GM18499 (cell line): ENCODE data around the gene ASIC2.

Experiments
- ATAC-seq: cut with Tn5 transposase; IDR thresholded peaks from one replicate; pipeline ENCODE4 v1.9.1; 2021; ENCODE audit warnings: moderate number of reproducible peaks; ENCODE audit not compliant: insufficient read depth, unreplicated experiment

The ASIC2 gene

GRCh38 chr17:33292981-33293867 is at the start of gene ASIC2:
ASIC2 (minus strand) TSS chr17:33293295.
- ATAC-seq, result no peak

- ATAC-seq, result no peak
Measured at GRCh38 chr17:33342025-33342424, 48.9 kb upstream of the ASIC2 start.

- no peak for ATAC-seq
Measured at GRCh38 chr17:33338242-33338641, 45.1 kb upstream of the ASIC2 start.

- no peak for ATAC-seq
Measured at GRCh38 chr17:33335491-33336173, 42.5 kb upstream of the ASIC2 start.

DNA sequence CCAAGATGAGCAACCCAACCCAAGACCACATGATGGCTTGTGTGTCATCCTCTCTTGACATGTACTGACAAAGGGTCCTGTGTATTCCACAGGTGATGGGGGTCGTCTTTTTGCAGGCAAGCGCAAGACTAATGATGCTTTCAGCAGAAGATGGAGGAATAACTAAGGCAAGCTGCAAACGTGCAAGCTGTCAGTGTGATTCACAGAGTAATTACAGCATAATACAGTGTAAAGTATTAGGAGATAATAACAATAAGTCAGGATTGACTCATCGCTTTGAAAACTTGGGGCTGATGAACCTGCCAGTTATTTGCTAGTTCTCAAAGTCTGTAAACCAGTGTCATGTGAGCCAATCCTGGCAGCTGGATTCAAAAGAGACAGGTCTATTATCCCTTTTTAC is 41.6 kb upstream of the ASIC2 start:
- no peak for ATAC-seq

- no peak for ATAC-seq
Measured at GRCh38 chr17:33330877-33331276, 37.8 kb upstream of the ASIC2 start.

- no peak for ATAC-seq
Measured at GRCh38 chr17:33328129-33328528, 35.0 kb upstream of the ASIC2 start.

DNA sequence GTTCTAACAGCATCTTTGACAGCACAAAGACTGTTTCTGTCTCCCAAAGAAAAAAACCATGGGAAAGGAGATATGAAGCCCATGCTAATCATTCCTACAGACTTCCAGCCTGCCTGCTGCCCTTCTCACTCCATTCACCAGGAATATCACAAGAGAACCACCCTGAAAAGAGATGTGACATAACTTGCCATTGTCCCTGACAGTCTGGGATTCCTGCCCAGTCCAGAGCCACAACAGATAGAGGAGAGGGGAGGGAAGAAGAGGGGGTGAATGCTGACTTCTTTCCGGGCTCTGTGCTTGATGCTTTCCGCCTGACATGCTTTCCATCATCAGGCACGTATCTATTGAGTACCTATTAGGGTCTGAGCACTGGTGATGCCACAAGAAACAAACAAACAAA is 31.6 kb upstream of the ASIC2 start:
- no peak for ATAC-seq

- ATAC-seq, result no peak
Measured at GRCh38 chr17:33322063-33322462, 29.0 kb upstream of the ASIC2 start.

DNA sequence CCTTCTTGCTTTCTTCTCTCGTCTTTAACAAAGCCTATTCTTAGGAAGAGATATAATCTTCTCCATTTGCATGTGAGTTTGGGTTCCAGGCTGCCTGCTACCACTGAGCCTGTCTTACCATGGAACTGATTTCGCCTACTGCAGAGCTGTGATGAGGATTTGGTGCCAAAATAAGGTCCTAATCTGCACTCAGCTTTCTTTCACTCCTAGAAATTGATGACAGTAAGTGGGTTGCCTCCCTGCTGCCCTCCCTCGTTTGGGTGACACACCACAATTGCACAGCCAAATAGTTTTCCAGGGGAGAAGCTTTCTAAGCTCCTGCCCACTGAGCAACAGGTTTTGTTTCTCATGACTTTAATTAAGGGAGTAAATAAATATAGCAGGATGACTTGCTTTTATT is 25.1 kb upstream of the ASIC2 start:
- no peak for ATAC-seq

DNA sequence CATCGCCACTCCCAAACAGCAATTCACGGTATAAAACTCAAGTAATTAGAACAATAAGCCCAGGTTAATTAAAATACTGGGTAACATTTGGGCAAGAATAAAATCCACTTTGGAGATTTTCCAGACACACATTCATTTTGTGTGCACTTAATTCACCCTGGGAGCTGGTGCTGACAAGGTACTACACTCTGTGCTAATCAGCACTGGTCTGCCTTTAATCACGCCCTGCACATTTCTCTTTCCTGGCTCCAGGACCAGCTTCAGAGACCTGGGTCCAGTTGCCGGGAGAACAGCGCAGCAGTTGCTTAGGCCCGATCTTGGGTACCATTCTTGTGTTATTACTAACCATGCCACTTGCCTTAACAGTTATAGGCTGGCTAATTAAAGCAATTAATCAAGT is 23.7 kb upstream of the ASIC2 start:
- ATAC-seq, result no peak

DNA sequence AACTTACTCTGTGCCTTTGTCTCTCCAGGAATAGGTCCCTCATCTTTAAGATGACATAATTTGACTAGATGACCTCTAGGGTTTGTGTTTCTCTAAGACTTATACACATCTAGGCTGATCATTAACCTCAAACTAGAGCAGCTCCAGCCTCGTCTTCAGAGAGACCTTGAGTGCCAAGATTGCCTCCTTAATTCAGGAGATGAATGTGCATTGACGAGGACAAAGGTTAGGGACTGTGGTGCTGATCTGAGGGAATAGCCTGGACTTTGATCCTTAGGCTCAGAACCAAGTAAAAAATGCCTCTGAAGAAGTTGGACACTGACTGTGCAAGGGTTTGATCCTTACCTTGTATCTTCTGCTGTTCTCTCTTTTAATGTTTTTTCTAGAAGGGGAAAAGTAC is 17.2 kb upstream of the ASIC2 start:
- no peak for ATAC-seq

DNA sequence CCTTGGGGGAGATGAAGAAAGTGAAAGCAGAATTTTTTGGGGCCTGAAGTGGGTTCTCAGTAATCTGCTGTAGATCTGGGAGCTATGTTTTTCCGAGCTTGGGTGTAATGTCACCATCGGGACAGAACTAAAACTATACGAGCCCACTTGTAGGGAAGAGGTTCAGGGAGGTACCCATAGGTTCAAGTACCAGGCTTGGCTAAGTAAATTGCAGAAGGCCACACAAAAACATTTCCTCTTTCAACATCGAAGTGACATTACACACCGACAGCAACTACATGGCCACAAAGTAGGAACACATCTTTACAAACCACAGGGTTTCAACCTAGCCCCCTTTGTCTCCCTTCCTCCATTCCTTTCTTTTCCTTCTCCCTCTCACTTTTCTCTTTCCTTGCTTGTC is 10.2 kb upstream of the ASIC2 start:
- ATAC-seq, result no peak

GRCh38 chr17:33302394-33302793 is 9.3 kb upstream of the ASIC2 start:
- ATAC-seq, result no peak

- no peak for ATAC-seq
Measured at GRCh38 chr17:33300241-33300640, 7.1 kb upstream of the ASIC2 start.

GRCh38 chr17:33299115-33299514 is 6.0 kb upstream of the ASIC2 start:
- ATAC-seq, result no peak

GRCh38 chr17:33297643-33298042 is 4.5 kb upstream of the ASIC2 start:
- ATAC-seq, result no peak

GRCh38 chr17:33294994-33295393 is 1.9 kb upstream of the ASIC2 start:
- no peak for ATAC-seq

GRCh38 chr17:33292201-33292980 is 704 bp downstream of the ASIC2 start:
- ATAC-seq, result no peak

GRCh38 chr17:33291248-33292200 is 1.6 kb downstream of the ASIC2 start:
- no peak for ATAC-seq
